Right renal cortex interstitium (tissue), 3 donors: ENCODE data around the gene CPNE8. TPM values are rescaled to one million over a fixed set of nuclear protein-coding genes. Genes with fewer than 3 reads are reported as not detected.
"Not testable (repeated sequence)": the region's sequence is repeated elsewhere in the genome, so short reads cannot be mapped to it uniquely, and the experiment has no call there.

Source experiments
- DNase-seq, 3 donors: peaks; one replicate each; pipeline ENCODE4 v3.0.0-alpha.2; 2013; ENCODE audit warnings: low read depth in 3 of 3, low spot score in 2 of 3
- polyA plus RNA-seq, 3 donors: library from polyadenylated mRNA; unstranded; fragments of 120-200 nt; gene quantifications; one replicate each; pipeline ENCODE4 v1.2.1, GENCODE V29; 2013; ENCODE audit not compliant: insufficient read length in 3 of 3

The CPNE8 gene
- polyA plus RNA-seq, 3 donors, result 11.1 to 14.1 (median 13.7) TPM

DNA sequence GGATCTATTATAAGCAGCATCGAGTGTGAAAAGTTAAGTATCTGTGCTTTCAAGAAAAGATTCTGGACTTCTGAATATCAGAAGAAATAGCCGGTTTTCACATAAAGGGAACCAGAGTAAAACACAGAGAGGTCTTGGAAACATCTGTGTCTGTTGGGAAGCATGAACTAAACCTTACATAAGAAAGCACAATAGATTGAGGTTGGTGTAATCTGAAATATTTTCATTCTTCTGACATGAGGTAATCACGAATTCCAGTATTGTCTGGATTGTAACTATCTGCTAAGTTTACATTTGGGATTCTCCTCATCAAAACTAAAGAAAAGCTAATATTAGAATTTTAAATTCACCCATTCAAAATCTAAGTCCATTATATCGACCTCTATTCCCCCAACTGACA lies 161.3 kb downstream of the CPNE8 start:
- no peak for DNase-seq

DNA sequence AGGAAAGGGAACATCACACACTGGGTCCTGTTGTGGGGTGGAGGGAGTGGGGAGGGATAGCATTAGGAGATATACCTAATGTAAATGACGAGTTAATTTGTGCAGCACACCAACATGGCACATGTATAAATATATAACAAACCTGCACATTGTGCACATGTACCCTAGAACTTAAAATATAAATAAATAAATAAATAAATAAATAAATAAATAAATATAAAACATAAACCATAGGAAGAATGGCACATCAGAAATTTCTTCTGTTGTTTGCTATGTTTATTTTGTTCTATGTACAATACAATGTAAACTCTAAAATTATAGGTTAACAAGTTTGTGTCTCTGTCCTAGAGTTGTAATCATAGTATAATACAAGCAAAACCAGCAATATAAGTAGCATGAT lies 162.9 kb downstream of the CPNE8 start:
- not testable (repeated sequence) for DNase-seq

GRCh38 chr12:38736821-38737220 lies 168.6 kb downstream of the CPNE8 start:
- no peak for DNase-seq

DNA sequence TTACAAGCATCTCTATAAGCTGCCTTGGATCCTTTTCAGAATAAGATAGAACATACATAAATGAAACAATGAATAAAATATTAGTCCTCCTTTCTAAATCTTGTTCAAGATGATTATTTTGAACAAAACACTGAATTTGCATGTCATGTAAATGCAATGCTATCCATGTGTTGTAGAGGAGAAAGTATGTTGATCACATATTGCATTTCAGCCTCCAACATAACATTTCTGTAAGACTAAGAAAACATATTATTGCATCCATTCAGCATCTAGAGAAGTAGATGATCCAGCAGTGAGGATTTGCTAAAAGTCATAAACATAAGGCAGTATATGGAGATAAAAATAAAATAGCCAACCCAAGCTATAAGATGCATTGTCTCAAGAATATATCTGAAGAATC lies 172.6 kb downstream of the CPNE8 start:
- no peak for DNase-seq

DNA sequence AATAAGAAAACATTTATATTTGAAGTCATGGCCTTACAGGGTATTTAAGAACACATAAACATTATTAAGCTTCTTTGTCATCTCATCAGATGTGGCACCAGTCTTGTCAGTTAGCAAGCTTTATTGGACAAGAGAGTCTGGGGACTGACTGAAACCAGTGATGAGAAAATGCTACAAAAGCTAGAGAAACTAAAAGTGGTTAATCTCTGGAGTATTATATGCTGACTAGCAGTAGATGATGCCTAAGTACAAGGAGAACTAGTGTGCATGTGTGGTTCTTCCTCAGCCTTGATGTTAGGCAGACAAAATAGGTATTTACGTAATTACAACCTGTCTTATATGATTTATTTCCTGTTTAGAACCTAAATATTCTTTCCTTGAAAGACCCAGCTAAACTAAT lies 176.5 kb downstream of the CPNE8 start:
- no peak for DNase-seq

- no peak for DNase-seq
Measured at GRCh38 chr12:38721611-38722252, 183.7 kb downstream of the CPNE8 start.

DNA sequence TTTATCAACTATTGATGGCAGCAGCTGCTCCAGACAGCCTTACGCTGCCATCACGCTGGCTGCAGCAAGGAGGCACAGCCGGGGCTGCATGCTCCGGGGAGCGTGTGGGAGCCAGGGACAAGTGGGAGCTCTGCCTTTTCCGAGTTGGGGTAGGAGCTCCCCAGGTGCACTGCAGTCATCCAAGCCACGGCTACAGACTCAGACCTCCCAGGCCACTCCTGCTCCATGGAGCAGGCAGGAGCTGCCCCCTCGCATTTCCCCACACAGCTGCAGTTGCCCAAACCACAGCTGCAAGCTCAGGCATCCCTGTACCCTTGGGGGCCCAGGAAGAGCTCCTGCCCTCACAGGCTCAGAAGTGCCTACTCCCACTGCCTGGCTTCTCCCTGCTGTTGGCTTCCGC lies 184.7 kb downstream of the CPNE8 start:
- no peak for DNase-seq

- DNase-seq, result no peak
Measured at GRCh38 chr12:38713294-38713693, 192.1 kb downstream of the CPNE8 start.

- no peak for DNase-seq
Measured at GRCh38 chr12:38711054-38711453, 194.3 kb downstream of the CPNE8 start.

DNA sequence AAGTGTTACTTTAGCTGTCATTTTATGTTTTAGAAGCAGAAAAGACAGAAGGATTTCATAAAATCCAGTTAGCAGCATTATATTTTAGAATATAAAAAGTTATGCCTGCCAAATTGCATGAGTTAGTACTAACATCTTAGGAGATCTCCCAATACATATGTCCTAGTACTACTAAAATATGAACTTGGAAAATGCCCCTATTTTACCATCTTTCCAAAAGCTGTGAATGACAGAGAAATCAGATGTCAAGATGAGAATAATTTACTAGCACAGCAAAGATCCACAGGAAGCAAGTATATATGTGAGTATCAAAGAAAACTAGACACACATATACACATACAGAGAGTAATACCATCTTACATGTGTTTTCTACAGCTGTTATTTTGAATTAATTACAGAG lies 196.9 kb downstream of the CPNE8 start:
- no peak for DNase-seq

- no peak for DNase-seq
Measured at GRCh38 chr12:38707648-38708047, 197.7 kb downstream of the CPNE8 start.

- no peak for DNase-seq
Measured at GRCh38 chr12:38697289-38697688, 208.1 kb downstream of the CPNE8 start.

- DNase-seq, result no peak
Measured at GRCh38 chr12:38695057-38695456, 210.3 kb downstream of the CPNE8 start.

- no peak for DNase-seq
Measured at GRCh38 chr12:38691164-38691563, 214.2 kb downstream of the CPNE8 start.

- no peak for DNase-seq
Measured at GRCh38 chr12:38690646-38691045, 214.7 kb downstream of the CPNE8 start.

DNA sequence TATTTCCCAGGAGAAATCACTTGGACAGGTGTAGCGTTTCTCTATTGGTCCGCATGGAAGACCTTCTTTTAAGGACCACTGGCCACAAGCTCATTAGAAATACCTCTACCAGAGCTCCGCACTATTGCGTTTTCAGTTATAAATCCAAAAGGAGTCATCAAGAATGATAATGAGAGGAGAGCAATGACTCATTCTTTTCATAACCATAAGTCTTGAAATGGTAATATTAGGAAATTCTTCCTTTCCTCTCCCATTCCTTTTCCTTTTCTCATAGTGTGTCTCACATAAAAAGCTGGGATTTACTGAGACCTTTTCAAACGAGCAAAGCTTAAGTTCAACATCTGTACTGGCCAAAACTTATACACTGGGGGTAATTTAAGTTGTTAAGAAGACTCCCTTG lies 215.7 kb downstream of the CPNE8 start:
- no peak for DNase-seq

- no peak for DNase-seq
Measured at GRCh38 chr12:38689195-38689594, 216.2 kb downstream of the CPNE8 start.

- no peak for DNase-seq
Measured at GRCh38 chr12:38682521-38682920, 222.9 kb downstream of the CPNE8 start.

DNA sequence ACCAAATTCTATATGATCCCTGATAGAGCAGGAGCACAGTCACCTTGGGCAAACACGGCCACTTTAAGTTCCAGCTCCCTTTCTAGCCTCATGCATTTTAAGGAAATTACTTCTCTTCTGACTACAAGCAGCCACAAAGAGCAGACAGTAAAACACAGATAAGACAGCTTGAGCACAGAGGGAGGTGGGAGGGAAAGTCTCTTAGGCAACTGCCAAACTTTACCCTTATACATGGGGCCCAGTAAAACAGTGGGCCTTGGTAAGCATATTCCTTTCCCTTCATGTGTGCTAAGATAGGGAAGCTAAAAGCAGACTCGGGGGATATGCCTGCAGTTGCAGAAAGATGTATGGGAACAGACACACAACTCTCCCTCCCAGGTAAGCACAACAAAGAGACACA lies 235.9 kb downstream of the CPNE8 start:
- no peak for DNase-seq

DNA sequence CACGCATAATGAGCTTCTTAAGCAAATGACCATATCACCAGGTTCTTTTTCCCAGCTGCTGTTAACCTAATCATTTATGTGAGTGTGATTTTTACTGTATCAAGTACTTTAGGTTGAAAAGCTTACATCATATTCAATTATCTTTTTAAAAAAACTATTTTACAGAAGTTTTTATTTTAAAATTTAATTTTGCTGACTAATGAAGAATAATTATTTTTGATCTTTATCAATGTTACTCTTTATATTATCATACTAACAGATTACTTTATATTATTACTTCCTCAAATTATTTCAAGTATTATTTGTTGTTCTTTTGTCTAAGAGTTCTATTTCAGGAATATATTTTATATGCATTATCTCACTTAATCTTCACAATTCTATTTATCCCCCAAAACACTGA lies 236.3 kb downstream of the CPNE8 start:
- DNase-seq, result no peak

DNA sequence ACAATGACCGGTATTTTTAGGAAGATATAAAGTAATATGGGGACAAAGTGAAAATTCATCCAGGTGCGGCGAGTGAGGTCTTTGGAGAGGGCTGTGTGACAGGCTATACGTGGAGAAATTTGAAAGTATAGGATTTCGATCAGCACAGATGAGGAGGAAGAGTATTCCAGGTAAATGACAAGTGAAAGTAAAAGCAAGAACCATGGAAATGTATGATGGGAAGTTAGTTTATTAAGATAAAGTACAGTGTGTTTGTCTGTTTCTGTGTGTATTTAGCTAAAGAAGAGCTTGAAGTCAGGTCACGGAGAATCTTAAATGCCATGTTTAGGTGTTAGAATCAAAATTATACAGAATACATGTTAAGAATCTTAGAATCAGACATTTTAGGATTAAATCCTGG lies 239.0 kb downstream of the CPNE8 start:
- DNase-seq, result no peak

- no peak for DNase-seq
Measured at GRCh38 chr12:38664661-38665269, 240.6 kb downstream of the CPNE8 start.

DNA sequence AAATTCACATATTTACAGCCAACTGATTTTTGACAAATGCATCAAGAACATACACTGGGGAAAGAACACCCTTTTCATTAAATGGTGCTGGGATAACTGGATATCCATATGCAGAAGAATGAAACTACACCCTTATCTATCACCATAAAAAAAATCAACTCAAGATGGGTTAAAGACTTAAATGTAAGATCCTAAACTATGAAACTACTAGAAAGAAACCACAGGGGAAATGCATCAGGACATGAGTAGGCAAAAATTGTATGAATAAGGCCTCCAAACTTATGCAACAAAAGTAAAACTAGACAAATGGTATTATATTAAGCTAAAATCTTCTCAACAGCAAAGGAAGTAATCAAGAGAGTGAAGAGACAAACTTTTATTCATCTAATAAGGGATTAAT lies 242.6 kb downstream of the CPNE8 start:
- no peak for DNase-seq
